T-helper 22 cell (primary cell): ENCODE measurements around the gene SIGLEC15.
"Not testable (repeated sequence)": the region's sequence is repeated elsewhere in the genome, so short reads cannot be mapped to it uniquely, and the experiment has no call there.

Experiments used
- DNase-seq: peaks from one replicate; pipeline ENCODE4 v3.0.0-alpha.2; 2020; ENCODE audit warnings: low read depth

Gene SIGLEC15

GRCh38 chr18:45844938-45845337, 19.5 kb downstream of the SIGLEC15 start:
- no peak for DNase-seq

DNA sequence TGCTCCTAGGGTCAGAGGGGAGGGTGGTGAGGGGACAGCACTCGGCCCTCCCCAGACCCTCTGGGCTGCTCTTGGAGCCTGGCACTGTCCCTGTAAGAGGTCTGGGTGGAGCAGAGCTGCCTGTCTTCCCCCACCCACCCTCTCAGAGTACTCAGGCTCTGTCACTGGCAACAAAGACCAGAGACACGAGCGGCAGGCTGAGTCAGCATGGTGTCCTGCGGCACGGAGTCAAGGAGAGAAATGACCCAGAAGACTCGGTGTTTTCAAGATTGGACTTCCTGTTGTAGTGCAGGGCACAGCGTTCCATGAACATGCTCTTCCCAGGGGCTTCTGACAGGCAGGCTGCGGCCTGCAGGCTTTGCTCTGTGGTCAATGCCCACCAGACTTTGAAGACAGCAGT, 19.9 kb downstream of the SIGLEC15 start:
- no peak for DNase-seq

DNA sequence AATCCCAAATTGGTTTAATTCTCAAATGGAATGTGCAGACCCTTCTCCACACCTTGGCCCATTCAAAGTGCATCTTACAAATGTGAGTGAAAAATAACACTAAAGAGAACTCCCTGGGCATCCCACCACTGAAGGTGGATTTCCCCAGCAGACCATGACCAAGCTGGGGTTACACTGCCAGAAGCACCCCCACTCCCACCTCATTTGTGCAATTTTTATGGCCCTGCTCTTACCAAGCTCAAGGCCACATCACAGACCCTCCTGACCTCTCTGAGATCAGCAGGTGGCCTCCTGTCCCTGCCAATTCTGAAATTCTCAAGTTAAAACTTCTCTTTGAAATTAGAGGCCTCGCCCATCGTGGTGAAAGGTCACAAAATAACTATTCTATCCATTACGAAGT, 21.6 kb downstream of the SIGLEC15 start:
- no peak for DNase-seq

GRCh38 chr18:45848643-45849042, 23.2 kb downstream of the SIGLEC15 start:
- not testable (repeated sequence) for DNase-seq

GRCh38 chr18:45849529-45849928, 24.1 kb downstream of the SIGLEC15 start:
- DNase-seq, result no peak

- no peak for DNase-seq
These were observed 24.5 kb downstream of the SIGLEC15 start for GRCh38 chr18:45850021-45850420.

GRCh38 chr18:45851161-45851925, 25.9 kb downstream of the SIGLEC15 start:
- DNase-seq, result no peak

DNA sequence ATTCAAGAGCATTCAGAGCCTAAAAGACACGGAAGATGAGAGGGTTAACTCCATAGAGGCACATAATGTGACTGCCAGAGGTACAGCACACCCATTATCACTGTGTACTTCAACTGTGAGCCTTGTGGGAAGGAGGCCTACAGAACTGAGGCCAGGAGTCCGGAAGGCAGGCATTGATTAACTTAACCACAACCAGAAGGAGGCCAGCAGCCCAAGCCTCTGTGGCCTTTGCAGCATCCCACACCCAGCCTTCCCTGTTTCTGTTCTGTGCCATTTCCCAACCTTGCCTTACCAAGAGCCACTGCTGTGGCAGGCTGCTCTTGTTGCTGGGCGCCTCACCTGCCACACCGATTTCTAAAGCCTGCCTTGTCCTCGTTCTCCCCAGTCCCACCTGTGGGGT, 27.2 kb downstream of the SIGLEC15 start:
- no peak for DNase-seq

GRCh38 chr18:45854036-45854586, 28.6 kb downstream of the SIGLEC15 start:
- no peak for DNase-seq

DNA sequence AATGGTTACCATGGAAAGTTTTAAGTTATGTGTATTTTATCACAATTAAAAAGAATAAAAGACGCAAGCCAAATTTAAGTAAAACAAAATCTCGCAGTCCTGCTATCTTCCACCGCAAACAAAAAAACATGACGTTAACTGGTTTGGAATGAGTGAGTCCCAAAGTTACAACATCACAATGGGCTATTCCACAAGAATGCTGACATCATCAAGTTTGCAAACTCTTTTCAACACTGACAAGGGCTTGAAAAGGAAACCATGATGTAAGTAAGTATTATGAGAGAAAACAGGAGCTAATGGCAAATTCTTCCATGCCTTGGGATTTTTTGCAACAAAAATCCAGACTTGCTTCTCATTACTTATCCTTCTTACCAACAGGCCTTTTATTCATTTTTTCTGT, 31.1 kb downstream of the SIGLEC15 start:
- DNase-seq, result no peak

DNA sequence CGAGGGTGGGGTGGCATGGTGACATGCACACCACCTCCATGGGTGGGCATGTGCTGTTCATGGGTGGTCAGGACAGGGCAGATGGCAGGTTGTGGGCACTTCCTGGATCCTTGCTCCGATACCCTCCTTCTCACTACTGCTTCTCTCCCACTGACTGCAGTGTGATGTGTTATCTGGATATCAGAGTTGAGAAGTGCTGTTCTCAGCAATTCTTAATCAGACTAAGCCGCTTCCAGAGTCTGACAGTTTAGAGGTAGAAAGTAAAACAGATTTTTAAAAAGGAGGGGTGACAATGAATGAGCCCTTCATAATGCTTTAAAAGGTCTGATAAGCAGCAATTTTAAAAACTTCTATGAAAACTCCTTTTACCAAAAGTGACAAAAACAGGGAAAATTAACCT, 33.9 kb downstream of the SIGLEC15 start:
- no peak for DNase-seq

DNA sequence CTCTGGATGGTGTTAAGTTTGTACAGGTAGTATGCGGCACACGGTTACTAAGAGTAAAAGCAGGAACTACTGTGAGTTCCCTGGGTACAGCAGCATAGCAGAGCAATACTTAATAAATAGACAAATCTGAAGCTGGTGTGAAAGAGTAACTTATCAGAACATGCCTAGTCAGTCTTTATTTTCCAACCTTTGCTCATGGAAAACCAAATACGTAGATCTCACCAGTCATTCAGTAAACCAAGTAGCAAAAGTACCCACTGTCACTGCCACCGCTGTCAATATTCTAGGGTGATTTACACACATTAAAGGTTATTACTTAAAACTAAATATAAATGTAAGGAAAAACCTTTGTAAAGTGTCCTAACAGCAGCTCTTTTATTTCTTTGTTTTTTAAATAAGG, 35.0 kb downstream of the SIGLEC15 start:
- DNase-seq, result no peak

DNA sequence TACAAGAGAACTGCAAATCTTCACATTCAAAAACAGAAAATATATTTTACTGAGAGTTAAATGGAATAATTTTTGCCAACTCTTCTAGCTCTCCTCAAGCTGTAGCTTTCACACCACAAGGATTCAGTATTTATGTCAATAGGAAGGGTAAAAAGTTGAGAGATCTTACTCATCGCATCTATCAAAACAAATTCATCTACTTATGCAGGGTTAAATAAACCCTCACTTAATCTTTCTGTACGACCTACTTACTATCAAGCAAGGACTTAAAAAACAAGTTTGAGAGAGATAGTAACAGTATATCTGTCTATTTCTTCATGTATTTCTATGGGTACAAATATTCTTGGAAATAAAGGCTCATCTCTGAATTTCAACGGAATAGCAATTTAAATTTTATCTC, 35.5 kb downstream of the SIGLEC15 start:
- no peak for DNase-seq

GRCh38 chr18:45861926-45862325, 36.5 kb downstream of the SIGLEC15 start:
- no peak for DNase-seq

GRCh38 chr18:45863469-45863868, 38.0 kb downstream of the SIGLEC15 start:
- DNase-seq, result no peak

GRCh38 chr18:45864081-45864480, 38.6 kb downstream of the SIGLEC15 start:
- no peak for DNase-seq

DNA sequence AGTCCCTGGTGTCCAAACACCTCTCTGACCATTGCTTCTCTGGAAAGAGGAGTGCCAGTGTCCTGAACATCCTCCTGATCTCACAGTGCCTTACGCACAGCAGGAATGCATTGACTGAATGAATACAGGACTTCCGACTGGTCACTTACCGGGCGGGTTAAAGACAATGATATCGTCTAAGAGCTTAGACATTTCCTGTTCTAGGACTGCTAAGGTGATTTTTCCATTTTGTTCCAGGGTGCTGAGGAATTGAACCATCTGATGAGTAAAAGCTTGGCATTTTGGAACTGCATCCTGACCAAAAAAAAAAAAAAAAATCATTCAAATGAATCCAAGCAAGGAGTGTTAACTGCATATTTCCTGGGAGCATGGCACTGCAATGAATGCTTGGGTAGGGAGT, 40.0 kb downstream of the SIGLEC15 start:
- no peak for DNase-seq

DNA sequence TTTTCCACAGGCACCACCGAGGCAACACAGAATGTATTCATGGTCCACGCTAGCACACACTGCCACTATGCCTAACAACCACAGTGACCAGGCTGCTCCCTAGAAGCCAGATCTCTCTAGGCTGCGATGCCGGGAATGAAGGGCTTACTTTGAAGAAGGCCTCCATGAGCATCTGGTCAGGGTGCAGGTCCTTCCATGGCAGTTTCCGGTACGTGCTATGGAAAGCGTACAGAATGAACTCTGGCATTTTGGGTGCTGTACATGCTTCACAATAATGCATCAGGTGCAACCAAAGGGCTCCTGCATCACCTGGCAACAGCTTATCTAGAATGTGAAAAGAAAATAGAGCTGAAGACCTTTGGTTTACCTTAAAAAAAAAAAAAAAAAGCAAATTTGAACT, 44.9 kb downstream of the SIGLEC15 start:
- DNase-seq, result no peak

DNA sequence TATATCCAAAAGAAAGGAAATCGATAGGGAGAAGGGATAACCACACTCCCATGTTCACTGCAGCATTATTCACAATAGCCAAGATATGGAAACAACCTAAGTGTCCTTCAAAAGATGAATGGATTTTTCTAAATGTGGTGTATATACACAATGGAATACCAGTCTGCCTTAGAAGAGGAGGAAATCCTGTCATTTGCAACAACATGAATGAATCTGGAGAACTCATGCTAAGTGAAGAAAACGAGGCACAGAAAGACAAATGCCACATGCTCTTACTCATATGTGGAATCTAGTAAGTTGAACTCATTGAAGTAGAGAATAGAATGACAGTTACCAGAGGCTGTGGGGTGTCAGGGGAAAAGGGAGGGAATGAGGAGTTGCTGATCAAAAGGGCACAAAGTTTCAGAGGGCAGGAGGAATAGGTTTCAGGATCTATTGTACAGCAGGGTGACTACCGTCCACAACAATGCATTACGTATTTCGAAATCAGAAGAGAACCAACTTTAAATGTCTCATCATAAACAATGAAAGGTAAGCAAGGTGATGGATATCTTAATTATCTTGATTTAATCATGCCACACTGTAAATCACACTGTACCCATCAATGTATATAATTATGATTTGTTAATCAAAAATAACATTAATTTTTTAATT, 46.1 kb downstream of the SIGLEC15 start:
- no peak for DNase-seq

DNA sequence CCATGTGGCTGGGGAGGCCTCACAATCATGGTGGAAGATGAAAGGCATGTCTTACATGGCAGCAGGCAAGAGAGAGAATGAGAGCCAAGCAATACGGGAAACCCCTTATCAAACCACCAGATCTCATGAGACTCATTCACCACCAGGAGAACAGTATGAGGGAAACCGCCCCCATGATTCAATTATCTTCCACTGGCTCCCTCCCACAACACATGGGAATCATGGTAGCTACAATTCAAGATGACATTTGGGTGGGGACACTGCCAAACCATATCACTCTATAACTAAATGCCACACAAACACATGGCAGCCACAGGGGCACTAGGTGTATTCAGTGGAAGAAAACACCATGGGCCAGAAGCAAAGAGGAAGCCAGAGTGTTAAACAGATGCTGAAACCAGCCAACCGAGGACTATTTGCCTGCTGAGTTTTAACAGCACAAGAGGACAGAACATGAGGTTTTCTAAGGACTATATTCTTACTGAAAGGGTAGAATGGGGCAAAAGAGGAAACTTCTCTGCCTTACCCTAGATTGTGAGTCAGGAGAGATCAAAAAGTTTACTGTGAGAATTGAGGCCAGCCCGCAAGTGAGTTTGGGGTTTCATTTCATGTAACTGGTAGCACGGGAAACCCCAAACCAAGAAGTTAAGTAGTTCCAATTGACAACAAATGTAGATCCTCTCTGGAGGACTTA, 49.2 kb downstream of the SIGLEC15 start:
- peak; percentile 27 for DNase-seq

DNA sequence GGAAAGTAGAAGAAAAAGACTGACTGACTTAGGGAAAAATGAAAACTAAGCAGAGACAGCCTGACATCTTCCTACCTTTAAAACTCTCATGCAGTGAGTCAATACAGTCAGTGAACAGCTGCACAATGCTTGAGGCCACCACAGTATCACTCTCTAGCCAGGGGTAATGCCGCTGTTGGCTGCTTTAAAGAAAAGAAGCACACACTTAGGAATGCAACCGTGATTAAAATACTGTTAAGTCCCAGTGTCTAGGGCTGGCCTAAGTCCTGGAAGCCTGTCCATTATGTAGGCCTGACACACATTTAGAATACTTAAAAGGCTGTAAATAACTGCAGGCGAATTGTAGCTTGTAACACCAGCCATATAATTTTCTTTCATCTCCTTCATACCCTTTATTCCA, 50.7 kb downstream of the SIGLEC15 start:
- no peak for DNase-seq

GRCh38 chr18:45877403-45877802, 51.9 kb downstream of the SIGLEC15 start:
- DNase-seq, result no peak
